Measurements from ENCODE around the gene TRIM41. TPM values are rescaled to one million over a fixed set of nuclear protein-coding genes. Genes with fewer than 3 reads are reported as not detected.
"Not testable (repeated sequence)": the region's sequence is repeated elsewhere in the genome, so short reads cannot be mapped to it uniquely, and the experiment has no call there.

Gene TRIM41
- total RNA-seq (ENCODE audit: low replicate concordance): 12.7 and 19.1 TPM in 2 replicates

- TF ChIP-seq, protein P1, sequence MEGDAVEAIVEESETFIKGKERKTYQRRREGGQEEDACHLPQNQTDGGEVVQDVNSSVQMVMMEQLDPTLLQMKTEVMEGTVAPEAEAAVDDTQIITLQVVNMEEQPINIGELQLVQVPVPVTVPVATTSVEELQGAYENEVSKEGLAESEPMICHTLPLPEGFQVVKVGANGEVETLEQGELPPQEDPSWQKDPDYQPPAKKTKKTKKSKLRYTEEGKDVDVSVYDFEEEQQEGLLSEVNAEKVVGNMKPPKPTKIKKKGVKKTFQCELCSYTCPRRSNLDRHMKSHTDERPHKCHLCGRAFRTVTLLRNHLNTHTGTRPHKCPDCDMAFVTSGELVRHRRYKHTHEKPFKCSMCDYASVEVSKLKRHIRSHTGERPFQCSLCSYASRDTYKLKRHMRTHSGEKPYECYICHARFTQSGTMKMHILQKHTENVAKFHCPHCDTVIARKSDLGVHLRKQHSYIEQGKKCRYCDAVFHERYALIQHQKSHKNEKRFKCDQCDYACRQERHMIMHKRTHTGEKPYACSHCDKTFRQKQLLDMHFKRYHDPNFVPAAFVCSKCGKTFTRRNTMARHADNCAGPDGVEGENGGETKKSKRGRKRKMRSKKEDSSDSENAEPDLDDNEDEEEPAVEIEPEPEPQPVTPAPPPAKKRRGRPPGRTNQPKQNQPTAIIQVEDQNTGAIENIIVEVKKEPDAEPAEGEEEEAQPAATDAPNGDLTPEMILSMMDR (IDR thresholded peaks at IDR 0.05; ENCODE audit: insufficient read depth, low read length): peak; percentile 22
- peak within 1 kb of the TSS; percentile 95 for H3K4me3 ChIP-seq (ENCODE audit: low read depth, low read length)
- DNase-seq (ENCODE audit: low read depth): peak; percentile 98
Observed at GRCh38 chr5:181223058-181223728, at the start of gene TRIM41. Gene TRIM41, plus strand, starts transcription at chr5:181223281. Its CDS starts 719 bp downstream, at chr5:181224000.

- TF ChIP-seq, protein P1 (IDR thresholded peaks at IDR 0.05; ENCODE audit: insufficient read depth, low read length): no peak
- DNase-seq (ENCODE audit: low read depth): no peak
- no peak overlapping the region for H3K4me3 ChIP-seq (ENCODE audit: low read depth, low read length)
Observed at GRCh38 chr5:181173420-181174342, 49.4 kb upstream of the TRIM41 start.

DNA sequence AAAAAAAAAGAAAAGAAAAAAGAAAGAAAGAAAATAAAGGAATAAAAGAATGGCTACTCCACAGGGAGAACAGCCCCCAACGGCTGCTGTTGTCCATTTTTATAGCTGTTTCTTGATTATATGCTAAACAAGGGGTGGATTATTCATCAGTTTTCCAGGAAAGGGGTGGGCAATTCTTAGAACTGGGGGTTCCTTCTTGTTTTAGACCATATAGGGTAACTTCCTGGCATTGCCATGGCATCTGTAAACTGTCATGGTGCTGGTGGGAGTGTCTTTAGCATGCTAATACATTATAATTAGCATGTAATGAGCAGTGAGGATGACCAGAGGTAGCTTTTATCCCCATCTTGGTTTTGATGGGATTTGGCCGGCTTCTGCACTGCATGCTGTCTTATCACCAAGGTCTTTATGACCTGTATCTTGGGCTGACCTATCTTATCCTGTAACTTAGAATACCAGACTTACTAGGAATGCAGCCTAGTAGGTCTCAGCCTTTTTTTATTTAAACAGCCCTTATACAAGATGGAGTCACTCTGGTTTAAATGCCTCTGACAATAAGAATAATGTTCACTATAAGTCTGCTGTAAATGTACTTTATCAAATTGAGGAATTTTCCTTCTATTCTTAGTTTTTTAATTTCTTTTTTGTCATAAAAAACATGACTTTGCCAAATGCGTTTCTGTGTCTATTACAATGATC is 46.7 kb upstream of the TRIM41 start:
- TF ChIP-seq, protein P1 (IDR thresholded peaks at IDR 0.05; ENCODE audit: insufficient read depth, low read length): no peak
- no peak for DNase-seq (ENCODE audit: low read depth)
- no peak overlapping the region for H3K4me3 ChIP-seq (ENCODE audit: low read depth, low read length)

DNA sequence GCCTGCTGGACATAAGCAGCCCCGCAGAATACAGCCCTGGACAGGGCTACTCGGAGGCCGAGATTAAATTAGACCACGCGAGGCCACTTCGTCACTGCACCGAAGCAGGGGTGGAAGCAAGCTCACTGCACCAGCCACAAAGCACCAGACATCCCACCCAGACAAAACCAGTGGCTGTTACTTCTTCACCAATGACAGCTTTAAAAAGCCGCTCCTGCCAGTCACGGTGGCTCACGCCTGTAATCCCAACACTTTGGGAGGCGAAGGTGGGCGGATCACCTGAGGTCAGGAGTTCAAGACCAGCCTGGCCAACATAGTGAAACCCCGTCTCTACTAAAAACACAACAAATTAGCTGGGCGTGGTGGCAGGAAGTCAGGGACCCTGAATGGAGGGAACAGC is 45.5 kb upstream of the TRIM41 start:
- DNase-seq (ENCODE audit: low read depth); H3K4me3 ChIP-seq (ENCODE audit: low read depth, low read length): not testable (repeated sequence)

DNA sequence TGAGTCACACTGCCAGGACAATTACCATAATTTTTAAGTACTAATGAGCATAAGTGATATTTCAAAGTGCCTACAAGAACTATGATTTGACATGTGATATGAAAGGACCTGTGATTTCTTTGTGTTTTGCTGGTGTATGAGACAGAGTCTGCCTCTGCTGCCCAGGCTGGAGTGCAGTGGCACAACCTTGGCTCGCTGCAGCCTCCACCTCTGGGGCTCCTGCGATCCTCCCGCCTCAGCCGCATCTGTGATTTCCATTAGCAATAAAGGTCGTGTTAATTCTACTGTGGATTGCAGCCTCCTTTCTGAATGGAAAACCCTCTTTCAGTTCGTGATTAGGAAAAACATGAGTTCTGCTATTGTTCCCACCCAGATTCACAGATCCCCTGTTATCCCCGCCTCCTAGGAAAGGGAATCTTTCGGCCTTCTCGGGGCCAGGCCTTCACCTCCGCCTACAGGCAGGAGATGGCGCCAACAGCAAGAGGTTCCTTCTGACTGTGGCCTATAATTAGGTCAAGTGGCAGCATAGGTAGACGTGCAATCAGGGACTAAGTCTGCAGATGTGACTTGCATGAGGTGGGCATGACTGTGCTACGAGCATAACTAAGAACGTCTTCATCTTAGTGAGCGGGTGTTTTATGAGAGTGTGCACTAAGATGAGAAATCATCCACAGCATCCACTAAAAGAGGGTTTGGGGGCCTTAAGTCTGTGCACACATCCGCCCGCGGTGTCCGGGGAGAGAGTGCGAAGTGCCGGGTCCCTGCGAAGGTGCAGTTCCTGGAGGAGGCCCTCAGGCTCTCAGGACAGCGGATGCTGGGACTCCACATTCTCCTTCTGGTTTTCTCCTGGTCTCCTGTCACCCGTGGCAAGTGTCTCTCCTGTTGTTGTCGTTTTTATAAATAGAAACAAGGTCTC is 41.2 kb upstream of the TRIM41 start:
- H3K4me3 ChIP-seq (ENCODE audit: low read depth, low read length): no peak overlapping the region
- peak; percentile 74 for DNase-seq (ENCODE audit: low read depth)
- TF ChIP-seq, protein P1 (IDR thresholded peaks at IDR 0.05; ENCODE audit: insufficient read depth, low read length): peak; percentile 84

- no peak overlapping the region for H3K4me3 ChIP-seq (ENCODE audit: low read depth, low read length)
- TF ChIP-seq, protein P1 (IDR thresholded peaks at IDR 0.05; ENCODE audit: insufficient read depth, low read length): no peak
- no peak for DNase-seq (ENCODE audit: low read depth)
Observed at GRCh38 chr5:181182651-181183050, 40.4 kb upstream of the TRIM41 start.

Data from fibroblast of the aortic adventitia (primary cell).